BJ (cell line): ENCODE data around the gene TREX2. TPM values are rescaled to one million over a fixed set of nuclear protein-coding genes. Genes with fewer than 3 reads are reported as not detected.

Experiments used
- CTCF ChIA-PET: fragments of 350-600 bp; formaldehyde crosslinking; extraction: SDS; loops from one replicate; lab custom pipeline; 2021; ENCODE audit warnings: antibody characterized with exemption, inconsistent platforms; lab: Yijun Ruan, JAX
- POLR2A ChIA-PET: fragments of 300-600 bp; sonication (Branson Sonifier 250); formaldehyde crosslinking; extraction: SDS; loops from one replicate; lab custom pipeline; 2021; ENCODE audit warnings: antibody characterized with exemption; lab: Charles Lee
- DNase-seq: peaks from one replicate; pipeline ENCODE4 v3.0.0-alpha.2; 2011; ENCODE audit warnings: low read depth
- H3K27me3 ChIP-seq: 2 replicates; pipeline ENCODE4 v1.6.0; 2011; ENCODE audit warnings: low read length; ENCODE audit not compliant: control insufficient read depth, insufficient read depth
- H3K36me3 ChIP-seq: 2 replicates; pipeline ENCODE4 v1.5.1; 2011; ENCODE audit warnings: low read length; ENCODE audit not compliant: control insufficient read depth, insufficient read depth
- H3K4me3 ChIP-seq: 2 replicates; pipeline ENCODE4 v1.5.1; 2011; ENCODE audit warnings: low read depth, mild to moderate bottlenecking, control low read depth, low read length
- polyA minus RNA-seq: library from RNA; depleted of rRNA, polyadenylated mRNA; stranded (reverse); fragments of >200 nt; gene quantifications from 2 replicates; pipeline ENCODE4 v1.2.3, GENCODE V29; 2011; rRNA and poly(A)+ RNA removed
- polyA plus RNA-seq: library from polyadenylated mRNA; depleted of rRNA; stranded (reverse); fragments of >200 nt; gene quantifications from 2 replicates; pipeline ENCODE4 v1.2.3, GENCODE V29; 2011; rRNA removed
- TF ChIP-seq, protein P1 (sequence below): IDR thresholded peaks from 2 replicates; pipeline ENCODE4 v1.5.1; 2011; ENCODE audit warnings: low read depth, mild to moderate bottlenecking, control low read depth, inconsistent platforms, low read length, moderate library complexity; ENCODE audit not compliant: insufficient read depth

TREX2 gene, protein sequence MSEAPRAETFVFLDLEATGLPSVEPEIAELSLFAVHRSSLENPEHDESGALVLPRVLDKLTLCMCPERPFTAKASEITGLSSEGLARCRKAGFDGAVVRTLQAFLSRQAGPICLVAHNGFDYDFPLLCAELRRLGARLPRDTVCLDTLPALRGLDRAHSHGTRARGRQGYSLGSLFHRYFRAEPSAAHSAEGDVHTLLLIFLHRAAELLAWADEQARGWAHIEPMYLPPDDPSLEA
- polyA plus RNA-seq (0.49 and 1.1 TPM in 2 replicates), polyA minus RNA-seq (0.36 TPM in 1 of 2 replicates, not detected in the other)

DNA sequence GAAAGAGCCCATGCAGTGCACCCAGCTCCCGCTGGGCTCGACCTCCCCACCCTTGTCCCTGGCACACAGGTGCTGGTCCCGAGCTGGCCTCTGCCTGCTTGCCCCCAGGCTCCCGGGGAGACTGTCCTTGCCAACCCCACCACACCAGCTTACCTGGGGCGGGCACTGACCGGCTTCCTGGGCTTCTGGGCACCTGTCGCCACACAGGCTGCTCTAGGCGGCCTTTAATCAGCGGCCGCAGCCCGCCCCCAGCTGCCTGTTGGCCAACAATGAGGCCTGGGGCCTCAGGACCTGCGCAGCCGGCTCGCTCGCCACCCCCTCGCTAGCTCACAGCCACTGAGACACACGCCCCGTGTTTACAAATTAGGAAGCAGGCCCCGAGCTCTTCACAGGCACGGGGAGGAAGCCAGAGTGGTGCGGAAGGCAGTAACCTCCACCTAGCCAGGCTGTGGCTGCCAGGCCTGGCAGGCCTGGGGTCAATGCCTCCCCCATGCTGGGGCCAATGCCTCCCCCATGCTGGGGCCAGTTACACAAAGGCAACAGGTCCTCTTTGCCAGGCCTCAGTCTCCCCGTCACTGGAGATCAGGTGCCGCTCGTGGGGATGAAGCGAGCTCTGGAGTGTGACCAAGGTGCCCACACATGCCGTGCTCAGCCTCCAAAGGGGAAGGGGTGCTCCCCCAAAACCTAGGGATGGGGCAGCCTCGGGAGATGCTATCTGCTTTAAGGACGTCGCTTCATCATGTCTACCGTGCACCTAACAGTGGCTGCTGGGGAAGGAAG, at the start of gene TREX2:
TSS of gene TREX2 (minus strand) at position 201 of the 780 bp plus-strand sequence. CDS start 626 bp downstream, outside the sequence.
- ChIA-PET POLR2A (no interaction called here), CTCF (no interaction called here)
- TF ChIP-seq, protein P1, sequence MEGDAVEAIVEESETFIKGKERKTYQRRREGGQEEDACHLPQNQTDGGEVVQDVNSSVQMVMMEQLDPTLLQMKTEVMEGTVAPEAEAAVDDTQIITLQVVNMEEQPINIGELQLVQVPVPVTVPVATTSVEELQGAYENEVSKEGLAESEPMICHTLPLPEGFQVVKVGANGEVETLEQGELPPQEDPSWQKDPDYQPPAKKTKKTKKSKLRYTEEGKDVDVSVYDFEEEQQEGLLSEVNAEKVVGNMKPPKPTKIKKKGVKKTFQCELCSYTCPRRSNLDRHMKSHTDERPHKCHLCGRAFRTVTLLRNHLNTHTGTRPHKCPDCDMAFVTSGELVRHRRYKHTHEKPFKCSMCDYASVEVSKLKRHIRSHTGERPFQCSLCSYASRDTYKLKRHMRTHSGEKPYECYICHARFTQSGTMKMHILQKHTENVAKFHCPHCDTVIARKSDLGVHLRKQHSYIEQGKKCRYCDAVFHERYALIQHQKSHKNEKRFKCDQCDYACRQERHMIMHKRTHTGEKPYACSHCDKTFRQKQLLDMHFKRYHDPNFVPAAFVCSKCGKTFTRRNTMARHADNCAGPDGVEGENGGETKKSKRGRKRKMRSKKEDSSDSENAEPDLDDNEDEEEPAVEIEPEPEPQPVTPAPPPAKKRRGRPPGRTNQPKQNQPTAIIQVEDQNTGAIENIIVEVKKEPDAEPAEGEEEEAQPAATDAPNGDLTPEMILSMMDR: no peak
- H3K36me3 ChIP-seq: peaks cover 1% of the 10 kb centered on the region; the same call in 1 of the 2 replicates
- no peak within 1 kb of the TSS for H3K4me3 ChIP-seq
- H3K27me3 ChIP-seq: no peaks in the 10 kb centered on the region
- no peak for DNase-seq

DNA sequence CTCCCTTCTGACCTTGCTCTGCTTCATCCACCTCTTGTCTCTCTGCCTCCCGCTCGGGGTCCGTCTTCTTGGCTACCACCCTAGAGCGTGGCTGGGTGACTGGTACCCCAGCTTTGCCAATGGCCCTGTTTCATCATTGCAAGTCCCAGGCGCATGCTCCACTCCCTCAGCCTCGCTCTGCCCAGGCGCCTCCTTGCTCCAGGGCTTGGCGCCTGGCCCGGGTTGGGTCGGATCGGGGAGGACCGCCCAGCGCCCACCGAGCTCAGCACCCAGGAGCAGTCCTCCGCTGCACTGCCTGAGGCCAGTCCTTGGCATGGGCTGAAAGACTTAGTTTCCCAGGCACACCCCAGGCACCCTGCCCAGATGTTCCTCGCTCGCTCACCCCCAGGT, 49.5 kb upstream of the TREX2 start:
- no peaks in the 10 kb centered on the region for H3K27me3 ChIP-seq
- TF ChIP-seq, protein P1: no peak; the same call in 1 of the 2 replicates
- no peaks in the 10 kb centered on the region; the same call in 1 of the 2 replicates for H3K36me3 ChIP-seq
- ChIA-PET POLR2A (no interaction called here), CTCF (interaction anchor here (1.1 to 5.9 kb wide), 4 partner anchors 12 to 554 kb away, joined by 4 to 77 read pairs (median 8); partner anchors contain the start of gene HAUS7)
- peak overlapping the region; percentile 71 for H3K4me3 ChIP-seq
- no peak for DNase-seq

DNA sequence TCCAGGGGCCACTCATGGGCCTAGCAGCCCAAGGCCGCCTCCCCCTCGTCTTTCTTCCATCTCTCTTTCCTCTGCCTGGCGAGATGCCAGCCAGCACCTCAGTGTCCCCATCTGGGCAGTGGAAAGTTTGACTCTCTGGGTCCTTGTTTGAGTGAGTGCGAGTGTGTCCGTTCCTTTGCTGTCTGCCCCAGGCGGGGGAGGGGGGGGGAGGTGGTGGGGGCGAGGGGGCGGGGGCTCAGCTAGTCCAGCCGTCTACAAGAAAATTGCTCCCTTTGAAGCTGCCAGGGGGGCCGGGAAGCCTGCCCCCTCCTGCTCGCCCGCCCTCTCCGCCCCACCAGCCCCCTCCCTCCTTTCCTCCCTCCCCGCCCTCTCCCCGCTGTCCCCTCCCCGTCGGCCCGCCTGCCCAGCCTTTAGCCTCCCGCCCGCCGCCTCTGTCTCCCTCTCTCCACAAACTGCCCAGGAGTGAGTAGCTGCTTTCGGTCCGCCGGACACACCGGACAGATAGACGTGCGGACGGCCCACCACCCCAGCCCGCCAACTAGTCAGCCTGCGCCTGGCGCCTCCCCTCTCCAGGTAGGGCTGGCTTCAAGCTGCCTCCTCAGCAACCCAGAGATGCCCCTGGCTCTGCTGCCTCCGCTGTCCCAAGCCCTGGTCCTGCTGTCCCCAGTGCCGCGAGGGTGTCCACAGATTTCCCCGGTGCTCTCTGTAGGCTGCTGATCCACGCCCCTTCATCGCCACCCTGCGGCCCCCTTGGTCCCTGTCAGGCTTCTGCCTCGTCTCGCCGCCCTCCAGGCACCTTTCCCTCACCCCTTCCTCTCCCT, 48.9 kb upstream of the TREX2 start, which contains the start of gene BGN:
TSS of gene BGN (plus strand) at position 440 of the 821 bp plus-strand sequence. CDS start 9,652 bp downstream, outside the sequence.
- H3K4me3 ChIP-seq: peak within 1 kb of the TSS; percentile 71
- CTCF ChIA-PET: interaction anchor here (1.0 to 5.9 kb wide), 4 partner anchors 12 to 553 kb away, joined by 4 to 77 read pairs (median 6); partner anchors contain the start of gene HAUS7
- DNase-seq: no peak
- H3K27me3 ChIP-seq: no peaks in the 10 kb centered on the region
- POLR2A ChIA-PET: no interaction called here
- H3K36me3 ChIP-seq: no peaks in the 10 kb centered on the region; the same call in 1 of the 2 replicates
- TF ChIP-seq, protein P1: peak; percentile 46

DNA sequence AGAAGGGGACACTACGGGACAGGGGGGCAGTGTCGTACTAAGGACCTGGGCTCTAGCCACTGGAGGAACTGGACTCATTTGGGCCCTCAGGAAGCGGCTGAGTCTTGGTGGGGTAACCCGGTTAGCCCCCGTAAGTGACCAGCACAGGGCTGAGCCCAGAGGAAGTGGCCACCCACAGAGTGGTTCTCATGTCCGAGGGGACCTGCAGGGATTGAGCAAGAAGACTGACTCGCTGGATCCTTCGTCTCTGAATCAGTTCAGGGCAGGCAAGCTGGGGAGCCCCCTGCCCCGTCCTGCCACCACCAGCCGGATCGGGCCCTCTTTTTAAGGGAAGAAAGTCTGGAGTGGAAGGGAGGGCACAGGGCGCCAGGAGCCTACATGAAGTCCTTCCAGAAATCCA, 48.2 kb upstream of the TREX2 start:
- ChIA-PET POLR2A (no interaction called here), CTCF (interaction anchor here (1.0 to 5.9 kb wide), 5 partner anchors 11 to 33 kb away, joined by 3 to 77 read pairs (median 4); partner anchors contain the start of gene HAUS7)
- Histone ChIP-seq H3K36me3 (no peaks in the 10 kb centered on the region; the same call in 1 of the 2 replicates), H3K4me3 (peak overlapping the region; percentile 71), H3K27me3 (no peaks in the 10 kb centered on the region)
- DNase-seq: no peak
- TF ChIP-seq, protein P1: no peak
